Endometrium (tissue), 2 donors: Measurements from ENCODE around the gene TMEM63C.

ENCODE experiments used
- FAIRE-seq: peaks from 2 replicates; lab custom pipeline; 2012; peaks lifted over from hg19 to GRCh38; lab: Jason Lieb, UNC
- donor health status: control.
- donor health status: control.

TMEM63C gene

DNA sequence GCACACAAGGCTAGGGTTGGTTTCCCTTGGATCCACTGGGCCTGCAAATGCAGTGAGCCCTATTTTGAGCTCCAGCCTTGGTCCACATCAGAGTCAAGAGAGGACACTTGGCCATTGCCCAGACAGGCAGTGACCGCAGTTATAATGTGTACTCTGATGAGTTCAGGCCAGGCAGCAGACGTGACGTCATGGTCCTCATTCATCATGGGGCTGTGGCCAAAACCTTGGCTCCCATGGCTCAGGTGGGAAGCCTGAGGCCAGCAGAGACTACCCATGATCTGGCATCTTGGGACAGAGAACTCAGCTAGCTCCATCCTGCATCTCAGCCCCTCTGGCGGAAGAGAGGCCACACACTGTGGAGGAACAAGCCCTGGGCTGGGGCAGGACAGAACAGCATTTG is 16.4 kb downstream of the TMEM63C start:
- no peak for FAIRE-seq

DNA sequence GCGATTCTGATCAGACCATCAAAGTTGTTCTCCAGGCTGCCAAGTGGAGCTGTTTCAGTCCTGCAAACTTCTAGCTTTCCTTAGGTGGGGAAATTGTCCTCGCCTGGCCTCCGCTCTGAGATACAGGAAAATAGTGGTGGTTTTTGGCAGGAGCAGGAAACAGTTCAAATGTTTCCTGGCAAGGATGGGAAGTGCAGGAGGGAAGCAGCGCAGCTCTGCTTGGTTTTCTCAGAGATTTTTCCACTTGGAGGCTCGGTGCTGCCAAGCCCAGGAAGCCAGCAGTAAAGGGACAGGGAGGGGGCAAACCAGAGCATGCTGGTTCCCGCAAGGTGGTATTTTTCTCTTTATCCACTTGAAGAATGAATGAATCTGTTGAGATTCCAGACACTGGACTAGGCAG is 17.0 kb downstream of the TMEM63C start:
- FAIRE-seq: no peak

DNA sequence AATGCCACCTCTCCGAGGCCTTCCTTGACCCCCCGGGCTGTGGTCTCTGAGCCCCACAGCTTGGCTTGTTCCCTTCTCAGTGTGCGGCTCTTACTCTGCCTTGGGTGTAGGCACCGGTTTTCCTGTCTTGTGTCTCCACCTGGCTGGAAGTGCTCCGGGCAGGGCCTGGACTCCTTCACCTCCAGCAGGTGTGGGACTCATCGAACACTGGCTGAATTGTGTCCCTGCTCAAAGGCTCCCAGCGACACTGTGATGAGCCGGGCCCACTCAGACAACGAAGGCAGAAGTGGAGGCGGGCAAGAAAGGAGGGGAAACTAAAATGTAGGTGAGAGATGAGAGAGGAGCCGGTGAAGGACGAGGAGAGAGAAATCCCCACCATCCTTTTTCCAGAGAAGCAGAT is 18.0 kb downstream of the TMEM63C start:
- FAIRE-seq: no peak

DNA sequence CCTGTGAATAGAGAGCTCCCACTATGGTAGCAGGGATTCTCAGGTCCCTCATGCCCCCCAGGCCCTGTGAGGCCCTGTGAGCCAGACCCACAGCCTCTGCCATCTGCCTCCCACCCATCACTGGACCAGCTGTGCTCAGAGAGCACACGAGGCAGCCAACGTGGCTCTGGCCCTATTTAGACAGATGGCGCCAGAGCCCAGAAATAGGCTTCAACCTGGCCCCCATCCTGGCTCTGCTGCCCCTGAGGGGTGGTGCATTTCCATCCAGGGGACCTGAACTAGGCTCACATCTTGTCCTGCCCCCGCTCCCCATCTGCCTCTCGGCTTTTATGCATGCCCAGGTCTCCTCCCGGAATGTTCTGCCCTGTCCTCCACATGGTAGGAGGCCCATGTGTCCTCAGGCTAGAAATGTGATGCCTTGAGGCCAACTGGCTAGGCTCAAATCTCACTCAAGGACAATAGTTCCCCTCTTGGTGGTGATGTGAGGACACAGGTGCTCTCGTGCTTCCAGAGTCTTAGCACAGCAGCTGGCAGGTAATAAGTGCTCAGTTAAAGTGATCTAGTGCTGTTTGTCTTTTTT is 18.9 kb downstream of the TMEM63C start:
- no peak for FAIRE-seq

DNA sequence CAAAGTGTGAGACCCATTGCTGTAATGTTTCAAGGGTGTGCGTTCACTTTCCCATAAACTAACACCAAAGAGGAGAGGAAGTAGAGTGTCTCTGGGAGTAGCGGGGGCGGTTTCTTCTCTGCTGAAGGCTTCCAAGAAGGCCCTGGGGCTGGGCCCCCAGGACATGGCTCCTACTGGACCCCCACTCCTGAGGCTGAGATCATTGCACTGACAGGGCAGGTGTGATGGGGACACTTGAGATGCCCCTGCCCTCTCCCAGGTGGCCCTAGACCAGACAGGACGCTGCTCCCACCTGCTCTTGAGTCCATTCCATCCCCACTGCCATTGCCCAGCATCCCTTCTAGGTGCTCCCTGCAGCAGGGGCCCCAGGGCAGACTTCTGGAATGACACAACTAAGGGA is 20.1 kb downstream of the TMEM63C start:
- no peak for FAIRE-seq

DNA sequence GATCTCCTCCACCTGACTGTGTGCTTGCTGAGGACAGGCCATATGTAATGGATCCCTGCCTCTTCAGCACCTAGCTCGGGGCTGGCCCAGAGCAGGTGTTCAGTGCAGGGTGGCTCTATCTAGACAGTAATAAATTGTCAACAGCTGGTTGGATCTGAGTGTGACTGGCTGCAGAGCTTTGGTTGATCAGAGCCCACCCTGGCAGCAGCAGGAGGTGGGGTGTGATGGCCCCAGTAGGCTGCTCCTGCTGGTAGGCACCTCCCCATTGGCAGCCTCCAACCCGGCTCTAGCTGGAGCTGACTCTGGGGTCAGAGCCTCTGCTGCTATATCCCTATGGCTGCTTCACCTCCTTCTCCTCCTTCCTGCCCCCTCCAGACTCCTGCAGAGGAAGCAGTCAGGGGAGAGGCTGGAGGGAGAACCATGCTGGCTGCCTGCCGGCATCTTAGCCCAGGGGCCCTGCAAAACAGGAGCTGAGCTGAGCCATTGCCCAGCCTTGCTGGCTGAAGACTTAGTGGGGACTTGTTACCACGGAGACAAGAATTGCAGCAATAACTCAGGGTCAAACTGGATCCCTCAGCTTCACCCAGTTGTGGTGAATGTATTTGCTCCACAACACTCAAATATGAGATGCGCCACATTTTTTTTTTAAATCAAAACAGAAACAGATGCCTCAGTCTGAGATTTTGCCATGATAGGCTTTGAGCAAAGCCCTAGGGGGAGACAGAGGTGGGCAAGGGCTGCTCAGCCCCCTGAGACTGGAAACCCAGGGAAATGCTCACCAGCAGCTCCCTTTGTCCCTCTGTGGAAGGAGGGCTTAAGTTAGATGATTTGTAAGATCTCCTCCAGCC is 22.2 kb downstream of the TMEM63C start:
- FAIRE-seq: no peak

DNA sequence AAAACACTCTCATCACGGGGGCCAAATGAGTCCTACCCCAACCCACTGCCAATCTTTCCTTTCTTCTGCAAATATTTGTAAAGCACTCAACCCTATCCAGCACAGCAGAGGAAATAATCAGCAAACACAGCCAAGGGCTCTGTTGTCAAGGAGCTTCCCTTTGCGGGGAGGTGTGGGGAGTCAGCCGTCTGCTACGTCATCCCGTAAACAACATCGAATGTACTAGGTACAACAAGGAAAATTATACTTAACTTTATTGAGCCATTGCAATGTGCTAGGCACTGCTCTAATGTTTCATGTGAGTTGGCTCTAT is 22.8 kb downstream of the TMEM63C start:
- FAIRE-seq: no peak

DNA sequence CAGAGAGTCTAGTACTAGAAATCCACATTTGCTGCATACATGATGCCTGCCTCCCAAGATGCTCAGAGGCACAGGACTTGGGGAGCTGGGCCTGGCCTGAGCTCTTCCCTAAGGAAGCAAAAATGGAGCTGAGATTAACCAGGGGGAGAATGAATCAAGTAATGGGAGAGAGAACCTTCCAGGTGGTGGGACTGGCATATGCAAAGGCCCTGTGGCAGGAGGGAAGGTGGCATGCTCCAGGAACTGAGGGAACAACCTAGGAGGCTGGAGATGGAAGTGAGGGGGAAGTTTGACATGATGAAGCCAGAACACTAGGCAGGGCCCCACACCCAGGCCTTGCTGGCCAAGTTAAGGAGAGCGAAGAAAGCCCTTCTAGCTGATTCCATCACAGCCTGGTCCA is 23.3 kb downstream of the TMEM63C start:
- FAIRE-seq: no peak

DNA sequence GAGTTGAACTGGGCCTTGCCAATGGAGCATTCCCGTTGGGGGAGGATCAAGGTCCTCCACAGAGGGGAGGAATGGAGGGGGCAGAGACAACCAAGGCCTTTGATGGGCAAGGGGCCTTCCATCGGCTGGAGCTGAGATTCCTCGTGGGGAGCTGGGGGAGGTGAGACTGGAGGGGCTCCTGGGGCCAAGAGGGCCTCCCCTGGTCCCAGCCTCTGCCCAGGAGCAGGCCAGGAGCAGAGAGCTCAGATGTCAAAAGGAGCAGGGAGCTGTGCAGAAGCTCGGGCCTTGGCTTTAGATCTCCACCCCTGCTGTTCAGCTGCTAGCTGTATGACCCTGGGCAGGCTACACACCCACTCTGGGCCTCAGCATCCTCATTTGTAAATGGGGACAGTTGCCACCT is 24.0 kb downstream of the TMEM63C start:
- no peak for FAIRE-seq

DNA sequence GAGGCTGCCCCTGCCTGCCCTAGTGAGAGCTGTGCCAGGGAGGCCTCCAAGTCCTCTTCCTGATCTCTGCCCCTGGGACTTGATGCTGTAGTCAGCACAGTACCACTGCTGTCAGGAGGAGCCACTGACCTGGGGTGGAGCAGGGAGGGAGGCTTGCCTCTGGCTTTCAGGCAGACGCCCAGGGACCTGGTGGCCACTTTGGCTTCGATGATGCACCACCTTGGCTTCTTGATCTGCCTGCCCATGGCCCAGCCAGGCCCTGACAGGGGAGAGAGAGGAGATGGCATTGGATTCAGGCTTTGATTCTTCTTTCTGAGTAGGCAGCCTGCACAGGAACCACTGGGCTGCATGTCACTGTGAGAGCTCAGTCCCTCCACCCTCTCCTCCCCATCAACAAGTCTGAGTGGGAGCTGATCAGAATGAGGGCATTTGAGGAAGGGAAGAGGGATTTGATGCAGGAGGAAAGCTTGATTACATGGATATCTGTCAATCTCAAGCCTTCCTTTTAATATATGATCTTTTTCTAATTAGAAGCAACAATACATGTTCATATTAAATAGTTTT is 24.7 kb downstream of the TMEM63C start:
- FAIRE-seq: no peak

DNA sequence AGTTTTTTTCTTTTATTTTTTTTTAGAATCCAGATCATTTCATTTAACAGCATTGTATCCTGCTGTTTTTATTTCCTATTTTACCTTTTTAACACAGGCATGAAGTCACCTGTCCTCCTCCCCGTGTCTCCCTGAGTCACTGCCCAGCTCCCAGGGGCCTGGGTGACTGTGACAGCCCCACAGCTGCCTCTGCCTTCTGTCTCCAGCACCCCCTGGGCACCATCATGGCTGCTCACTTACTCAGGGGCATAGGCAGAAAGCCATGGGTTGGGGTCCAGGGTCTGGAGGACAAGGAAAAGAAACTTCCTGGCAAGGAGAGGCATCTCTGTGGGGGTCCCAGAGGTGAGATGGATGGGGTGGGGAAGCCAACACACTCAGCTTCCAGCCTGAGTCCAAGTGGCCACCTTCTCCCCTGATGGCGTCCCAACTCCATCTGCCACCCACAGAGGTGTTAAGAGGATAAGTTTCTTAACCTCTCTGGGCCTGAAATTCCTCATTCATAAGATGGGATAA is 25.3 kb downstream of the TMEM63C start:
- FAIRE-seq: no peak

DNA sequence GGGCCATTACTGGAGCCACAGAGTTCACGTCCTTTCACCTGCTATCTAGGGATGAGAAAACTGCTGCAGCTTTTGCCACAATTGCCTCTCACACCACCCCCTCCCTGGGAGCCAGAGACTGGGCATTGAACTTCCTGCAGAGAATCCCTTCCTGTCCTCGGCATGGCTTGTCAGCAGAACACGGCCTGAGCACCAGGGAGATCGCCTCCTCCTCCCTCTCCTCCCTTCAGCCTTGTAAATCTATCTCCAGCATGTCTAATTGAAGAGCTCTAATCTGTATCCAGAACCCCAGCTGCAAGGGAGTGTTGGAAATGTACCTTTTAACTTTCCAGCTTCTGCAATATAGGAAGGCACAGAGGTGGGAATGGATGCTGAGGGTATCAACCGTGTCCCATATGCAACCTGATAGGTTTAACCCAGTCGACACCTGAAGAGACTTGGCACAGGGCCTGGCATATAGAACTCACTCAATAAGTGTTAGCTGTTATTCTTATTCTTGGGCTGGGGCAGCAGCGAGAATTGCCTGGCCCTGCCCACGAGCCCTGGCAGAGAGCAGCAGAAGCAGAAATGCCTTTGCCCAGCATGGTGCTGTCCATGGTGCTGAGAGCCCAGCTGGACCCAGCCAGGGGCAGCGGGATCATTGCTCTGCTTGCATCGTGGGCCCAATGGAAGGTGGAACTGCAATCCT is 26.8 kb downstream of the TMEM63C start:
- no peak for FAIRE-seq

DNA sequence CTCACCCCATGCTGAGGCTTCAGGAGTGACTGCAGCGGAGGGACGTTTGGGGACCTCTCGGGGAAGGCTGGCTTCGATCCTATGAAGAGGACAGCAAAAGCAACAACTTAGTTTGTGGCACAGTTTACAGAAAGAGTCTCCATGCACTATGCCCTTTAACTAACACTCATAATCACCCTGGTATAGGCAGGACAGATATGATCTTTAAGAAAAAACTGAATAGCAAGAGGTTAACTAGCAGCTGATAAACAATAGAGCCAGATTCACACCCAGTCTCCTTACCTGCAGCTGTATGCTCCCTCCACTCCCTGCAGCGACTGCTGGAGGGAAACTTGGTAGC is 27.4 kb downstream of the TMEM63C start:
- no peak for FAIRE-seq

DNA sequence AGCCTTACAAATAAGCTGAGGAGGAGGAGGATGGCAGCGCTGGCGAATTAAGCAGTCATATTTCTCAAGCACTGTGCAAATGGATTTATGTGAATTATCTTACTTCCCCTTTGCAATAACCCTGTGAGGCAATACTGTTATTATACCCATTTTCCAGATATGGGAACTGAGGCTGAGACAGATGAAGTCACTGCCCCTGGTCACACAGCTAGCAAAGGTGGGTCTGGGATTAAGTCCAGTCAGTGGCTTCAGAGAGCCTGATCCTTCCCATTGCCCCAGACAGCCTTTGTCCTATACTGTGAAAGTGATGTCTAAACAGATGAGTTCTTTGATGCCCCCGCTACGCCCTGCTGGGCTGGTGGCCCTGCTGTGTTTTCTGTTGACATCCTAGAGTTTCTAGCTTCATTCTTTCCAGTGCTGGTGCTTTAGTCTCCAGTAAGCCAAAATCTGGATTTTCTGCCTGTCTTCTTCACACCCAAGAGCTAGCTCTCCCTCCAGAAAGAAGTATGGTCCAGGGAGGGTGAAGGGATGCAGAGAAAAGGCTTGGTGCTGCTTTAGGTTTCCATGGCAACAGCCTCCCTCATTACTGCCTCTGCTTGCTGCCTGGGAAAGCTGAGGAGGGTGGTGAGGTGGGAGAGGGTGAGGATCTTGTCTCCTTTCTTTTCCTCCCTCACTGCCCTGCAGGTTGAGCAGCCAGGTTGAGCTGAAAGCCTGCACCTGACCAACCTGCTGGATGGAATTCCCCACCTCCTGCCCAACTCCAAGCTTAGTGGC is 30.7 kb downstream of the TMEM63C start:
- FAIRE-seq: no peak

DNA sequence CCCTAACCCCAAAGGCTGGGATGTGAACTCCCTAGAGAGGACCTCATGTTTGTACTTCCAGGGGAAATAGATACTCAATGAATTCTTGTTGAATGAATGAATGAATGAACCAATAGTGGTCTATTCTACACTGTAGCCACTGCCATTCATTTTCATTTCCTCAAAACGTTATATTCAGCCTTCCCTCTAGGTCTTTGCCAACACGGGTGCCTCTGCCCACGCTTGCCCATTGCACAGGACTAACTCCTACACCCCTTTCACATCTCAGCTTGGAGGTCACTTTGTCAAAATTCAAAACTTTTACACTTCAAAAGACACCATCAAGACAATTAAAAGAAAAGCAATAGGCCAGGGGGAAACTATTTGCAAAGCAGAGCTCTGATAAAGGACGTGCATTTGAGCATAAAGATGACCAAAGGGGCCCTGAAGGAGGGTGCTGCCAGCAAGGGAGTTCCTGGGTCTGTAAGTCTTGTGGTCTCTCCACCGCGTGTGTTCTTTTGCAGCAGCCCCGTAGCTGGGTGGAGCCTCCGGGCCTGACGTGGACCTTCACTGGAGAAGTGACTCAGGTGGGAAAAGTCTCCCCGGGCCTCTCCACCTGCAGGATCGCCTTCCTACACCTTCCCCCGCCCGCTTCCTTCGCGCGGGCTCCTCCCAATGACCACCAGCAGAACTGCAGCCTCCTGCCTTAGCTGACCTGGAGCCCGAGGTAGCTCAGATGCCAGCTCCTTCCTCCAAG is 31.5 kb downstream of the TMEM63C start:
- FAIRE-seq: no peak

DNA sequence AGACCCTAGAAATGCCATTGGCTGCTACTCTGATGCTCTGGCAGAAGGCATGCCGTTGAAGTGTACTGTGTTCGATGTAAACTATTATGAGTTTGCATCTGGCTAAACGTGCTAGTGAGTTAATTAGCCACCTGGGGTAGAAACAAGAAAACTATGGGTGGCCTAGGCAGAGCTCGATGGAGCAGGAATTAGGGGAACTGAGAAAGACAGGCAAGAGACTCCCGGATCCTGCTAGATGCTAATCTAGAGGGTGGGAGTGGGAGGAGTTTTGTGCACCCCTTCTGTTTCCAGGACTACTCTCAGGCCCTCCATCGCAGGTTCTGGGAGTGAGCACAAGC is 32.0 kb downstream of the TMEM63C start:
- FAIRE-seq: no peak

DNA sequence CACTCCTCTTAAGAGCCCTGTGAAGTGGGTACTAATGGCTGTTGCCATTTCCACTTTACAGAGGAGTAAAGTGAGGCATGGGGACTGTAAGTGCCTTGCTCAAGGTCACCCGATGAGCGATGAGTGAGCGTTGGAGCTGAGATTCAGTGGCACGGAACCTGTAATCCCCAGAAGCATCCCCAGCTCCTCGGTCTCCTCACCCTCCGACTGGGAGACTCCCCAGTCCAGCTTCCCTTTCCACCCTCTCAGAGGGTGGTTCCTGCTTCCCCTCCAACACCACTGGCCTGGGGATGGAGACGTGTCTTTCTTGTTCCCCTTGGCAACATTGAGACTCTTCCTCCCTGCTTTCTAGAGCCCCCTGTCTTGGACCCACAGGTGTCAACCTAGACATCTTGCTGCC is 32.6 kb downstream of the TMEM63C start:
- FAIRE-seq: no peak

DNA sequence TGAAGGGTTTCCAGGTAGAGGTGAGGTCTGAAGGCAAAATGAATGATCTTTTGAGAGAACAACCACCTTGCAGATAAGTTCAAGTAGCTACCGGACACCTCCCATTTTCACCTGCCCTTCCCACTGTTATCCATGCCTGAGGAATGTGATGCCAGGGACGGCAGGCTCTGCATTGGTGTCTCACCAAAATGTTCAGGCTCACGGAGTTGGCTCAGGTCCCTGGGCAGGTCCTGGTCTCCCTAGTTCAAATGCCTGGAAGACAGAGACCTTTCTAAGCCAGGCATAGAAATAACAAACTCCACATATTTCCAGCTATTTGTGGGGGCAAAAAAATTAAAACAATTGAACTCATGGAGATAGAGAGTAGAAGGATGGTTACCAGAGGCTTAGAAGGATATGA is 36.0 kb downstream of the TMEM63C start:
- no peak for FAIRE-seq

DNA sequence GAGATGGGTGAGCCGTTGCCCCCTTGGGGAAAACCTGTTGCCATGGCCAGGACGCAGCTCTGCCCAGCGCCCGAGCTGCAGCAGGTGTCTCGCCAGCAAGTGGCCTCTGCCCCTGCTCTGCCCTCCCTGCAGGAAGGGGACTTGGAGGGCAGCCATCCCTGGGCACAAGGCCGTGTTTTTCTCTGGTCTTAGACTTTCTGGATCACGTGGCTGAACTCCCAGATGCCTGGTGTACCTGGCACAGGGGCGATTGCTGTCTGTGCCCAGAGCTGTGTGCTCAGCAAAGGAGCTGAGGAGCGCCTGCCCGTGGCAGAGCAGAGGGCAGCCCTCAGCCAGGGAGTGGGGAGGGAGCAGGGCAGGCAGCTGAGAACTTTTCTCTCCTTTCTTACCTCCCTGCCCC is 38.0 kb downstream of the TMEM63C start:
- no peak for FAIRE-seq

DNA sequence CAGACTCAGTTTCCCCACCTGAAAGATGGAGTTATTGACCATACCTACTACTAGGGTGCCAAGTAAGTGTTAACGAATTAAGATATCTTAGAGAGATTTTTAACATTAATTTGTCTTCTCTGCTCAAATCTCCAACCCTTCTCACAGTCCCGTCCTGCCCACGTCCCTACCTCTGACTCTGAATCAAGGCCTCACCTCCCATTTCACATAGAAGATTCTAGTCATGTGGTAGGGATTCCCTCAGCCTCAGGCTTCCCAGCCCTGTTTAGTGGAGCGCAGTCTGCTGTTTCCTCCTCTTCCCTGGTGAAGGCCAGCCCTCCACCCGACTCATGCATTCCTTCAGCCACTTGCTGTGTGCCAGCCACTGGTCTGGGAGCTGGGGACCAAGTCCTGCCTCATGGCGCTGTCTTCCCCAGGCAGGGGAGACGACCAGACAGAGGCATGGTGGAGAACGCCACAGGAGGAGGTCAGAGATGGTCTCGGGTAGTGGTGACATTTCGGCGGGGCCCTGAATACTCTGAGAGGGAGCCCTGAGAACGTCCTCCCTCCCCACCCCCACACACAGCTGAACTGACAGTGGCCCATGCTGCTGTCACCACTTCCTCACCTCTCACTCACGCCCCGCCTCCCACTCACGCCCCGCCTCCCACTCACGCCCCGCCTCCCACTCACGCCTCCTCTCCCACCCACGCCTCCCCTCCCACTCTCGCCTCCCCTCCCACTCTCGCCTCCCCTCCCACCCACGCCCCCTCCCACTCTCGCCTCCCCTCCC is 38.8 kb downstream of the TMEM63C start:
- no peak for FAIRE-seq

DNA sequence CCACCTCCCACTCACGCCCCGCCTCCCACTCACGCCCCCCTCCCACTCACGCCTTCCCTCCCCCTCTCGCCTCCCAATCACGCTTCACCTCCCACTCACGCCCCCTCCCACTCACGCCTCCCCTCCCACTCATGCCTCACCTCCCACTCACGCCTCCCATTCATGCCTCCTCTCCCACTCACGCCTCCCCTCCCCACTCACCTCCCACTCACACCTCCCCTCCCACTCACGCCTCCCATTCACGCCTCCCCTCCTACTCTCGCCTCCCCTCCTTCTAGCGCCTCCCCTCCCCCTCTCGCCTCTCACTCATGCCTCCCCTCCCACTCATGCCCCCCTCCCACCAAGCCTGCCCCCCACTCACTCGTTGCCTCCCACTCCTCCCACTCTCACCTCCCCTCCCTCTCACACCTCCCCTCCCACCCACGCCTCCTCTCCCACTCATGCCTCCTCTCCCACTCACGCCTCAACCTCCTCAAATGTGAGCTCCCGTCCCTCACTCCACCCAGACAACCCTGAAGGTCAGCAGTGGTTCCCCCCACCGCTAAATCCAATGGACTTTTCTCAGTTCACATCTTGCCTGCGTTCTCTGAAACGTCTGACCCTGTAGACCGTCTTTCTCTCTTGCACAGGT is 39.8 kb downstream of the TMEM63C start:
- FAIRE-seq: no peak
